GM18867 (cell line): ENCODE results near the gene PTPN6.

Experiments used
- ATAC-seq: cut with Tn5 transposase; IDR thresholded peaks from one replicate; pipeline ENCODE4 v1.9.1; 2021; ENCODE audit warnings: mild to moderate bottlenecking, moderate library complexity; ENCODE audit not compliant: unreplicated experiment

Gene PTPN6

DNA sequence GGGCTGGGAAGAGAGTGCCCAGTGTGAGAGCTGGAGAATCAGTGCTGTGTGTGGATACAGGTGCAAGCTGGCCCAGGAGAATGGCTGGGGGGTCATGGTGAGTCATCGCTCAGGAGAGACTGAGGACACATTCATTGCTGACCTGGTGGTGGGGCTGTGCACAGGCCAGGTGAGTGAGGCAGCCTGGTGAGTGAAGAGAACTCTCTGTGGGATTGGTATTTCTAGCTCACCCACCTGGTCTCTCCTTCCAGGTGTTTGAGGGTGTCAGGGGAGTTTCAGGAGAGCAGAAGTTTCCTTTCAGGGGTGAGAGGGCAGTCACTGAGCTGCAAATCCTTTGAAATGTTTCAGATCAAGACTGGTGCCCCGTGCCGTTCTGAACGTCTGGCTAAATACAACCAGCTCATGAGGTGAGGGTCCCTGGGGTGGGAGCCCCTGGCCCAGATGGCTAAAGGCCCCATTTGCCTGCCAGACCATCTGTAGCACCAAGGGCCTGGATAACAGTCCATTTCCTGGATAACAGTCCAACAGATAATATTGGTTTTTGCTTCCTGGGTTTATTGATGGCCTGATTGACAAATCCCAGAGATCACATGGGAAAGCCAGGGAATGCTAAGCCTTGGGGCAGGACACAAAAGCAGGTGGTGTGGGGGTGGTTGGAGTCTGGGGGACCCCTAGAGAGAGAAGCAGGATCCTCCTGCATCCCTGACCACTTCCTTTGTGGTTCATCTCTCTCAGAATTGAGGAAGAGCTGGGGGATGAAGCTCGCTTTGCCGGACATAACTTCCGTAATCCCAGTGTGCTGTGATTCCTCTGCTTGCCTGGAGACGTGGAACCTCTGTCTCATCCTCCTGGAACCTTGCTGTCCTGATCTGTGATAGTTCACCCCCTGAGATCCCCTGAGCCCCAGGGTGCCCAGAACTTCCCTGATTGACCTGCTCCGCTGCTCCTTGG is 28.9 kb upstream of the PTPN6 start:
- peak; percentile 29 for ATAC-seq

DNA sequence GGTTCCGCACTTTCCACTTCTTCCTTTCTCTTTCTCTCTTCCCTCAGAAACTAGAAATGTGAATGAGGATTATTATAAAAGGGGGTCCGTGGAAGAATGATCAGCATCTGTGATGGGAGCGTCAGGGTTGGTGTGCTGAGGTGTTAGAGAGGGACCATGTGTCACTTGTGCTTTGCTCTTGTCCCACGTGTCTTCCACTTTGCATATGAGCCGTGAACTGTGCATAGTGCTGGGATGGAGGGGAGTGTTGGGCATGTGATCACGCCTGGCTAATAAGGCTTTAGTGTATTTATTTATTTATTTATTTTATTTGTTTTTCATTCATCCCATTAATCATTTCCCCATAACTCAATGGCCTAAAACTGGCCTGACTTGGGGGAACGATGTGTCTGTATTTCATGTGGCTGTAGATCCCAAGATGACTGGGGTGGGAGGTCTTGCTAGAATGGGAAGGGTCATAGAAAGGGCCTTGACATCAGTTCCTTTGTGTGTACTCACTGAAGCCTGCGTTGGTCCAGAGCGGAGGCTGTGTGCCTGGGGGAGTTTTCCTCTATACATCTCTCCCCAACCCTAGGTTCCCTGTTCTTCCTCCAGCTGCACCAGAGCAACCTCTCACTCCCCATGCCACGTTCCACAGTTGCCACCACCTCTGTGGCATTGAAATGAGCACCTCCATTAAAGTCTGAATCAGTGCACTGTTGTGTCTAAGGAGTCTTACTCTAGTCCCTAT is 28.0 kb upstream of the PTPN6 start:
- no peak for ATAC-seq

DNA sequence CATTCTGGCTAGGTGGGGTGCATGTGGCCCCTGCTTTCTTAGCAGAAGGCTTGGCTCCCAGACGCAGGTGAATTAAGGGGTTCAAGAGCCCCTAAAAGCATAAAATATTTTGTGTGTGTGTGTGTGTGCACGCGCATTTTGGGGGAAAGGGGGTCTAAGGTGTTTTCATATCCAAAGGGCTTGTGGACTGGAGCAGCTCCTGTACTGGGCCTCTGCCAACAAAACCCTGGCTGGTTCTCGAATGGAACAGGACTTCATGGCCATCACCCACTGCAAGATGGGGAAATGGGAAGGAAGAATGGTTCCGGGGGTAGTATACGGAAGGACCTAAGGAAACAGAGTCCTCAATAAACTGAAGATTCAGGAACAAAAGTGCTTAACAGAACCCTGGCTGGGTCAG is 27.3 kb upstream of the PTPN6 start:
- no peak for ATAC-seq

DNA sequence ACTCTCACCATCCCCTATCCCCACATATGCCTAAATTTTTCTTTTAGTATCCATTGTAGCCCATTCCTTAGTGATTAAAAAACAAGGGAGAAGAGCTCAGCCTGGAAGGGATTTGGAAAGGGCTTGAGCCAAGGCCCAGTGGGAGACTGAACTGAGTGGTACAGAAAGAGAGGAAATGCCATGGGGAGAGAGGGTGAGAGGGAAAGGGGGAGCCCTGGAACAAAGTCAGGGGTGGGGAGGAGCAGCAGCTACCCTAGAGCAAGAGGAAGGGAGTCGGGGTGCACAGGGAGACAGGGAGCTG is 26.0 kb upstream of the PTPN6 start:
- no peak for ATAC-seq

DNA sequence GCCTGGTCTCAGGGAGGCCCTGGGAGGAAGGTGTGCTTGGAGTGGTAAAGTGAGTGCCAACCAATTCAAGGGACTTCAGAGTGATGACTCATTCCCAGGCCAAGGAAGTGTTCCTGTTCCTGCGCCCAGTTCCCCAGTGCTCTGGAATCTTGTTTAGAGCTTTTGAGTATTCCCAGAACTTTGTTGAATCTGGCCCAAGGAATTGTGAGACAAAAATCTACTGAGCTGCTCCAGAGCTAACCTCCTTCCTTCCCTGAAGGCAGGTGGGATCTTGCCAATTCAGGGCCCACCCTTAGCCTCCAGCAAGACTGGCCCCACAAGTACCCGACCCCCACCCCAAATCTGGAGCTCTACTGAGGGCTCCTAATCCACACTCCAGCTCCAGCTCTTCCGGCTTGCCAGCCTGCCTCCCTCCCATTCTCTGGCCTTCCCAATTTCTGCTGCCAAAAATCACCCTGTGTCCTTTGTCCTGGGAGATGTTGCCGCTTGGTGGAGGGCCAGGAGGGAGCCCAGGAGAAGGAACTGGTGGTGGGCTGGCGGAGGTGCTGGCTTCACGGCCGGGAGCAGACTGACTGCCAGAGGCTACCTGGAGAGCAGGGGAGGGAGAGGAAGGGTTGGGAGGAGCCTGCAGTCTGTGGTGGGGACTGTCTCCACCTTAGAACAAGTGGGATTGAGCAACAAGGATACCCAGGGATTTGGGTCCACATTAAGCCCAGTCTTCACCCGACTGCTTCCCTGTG is 25.4 kb upstream of the PTPN6 start:
- ATAC-seq, result no peak

DNA sequence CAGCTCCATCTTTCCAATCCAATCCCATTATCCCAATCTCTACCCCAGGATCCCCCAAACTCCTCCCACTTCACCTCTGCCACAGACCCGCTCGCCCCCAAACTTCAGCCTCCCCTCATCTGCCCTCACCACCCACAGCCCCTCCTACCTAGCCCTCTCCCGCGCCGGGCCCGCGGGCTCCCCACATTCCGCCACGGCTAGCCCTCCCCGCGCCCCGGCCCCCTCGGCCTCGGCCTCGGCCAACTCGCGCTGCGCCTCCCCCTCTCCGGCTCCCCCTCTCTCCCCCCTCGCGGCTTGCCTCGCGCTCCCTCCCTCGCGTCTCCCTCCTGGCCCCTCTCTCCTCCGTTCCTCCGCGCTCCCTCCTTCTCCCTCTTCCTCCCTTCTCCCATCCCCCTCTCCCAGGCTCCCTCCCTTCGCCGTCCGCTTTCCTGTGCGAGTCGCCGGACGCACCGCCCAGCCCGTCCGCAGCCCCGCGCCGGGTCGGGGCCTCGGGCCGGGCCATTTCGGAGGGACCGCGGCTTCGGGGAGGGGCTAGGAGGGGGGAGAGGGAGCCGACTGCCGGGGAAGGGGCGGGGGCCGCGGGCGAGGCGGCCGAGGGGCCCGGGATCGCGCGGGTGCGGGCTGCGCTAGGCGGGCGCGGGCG is 23.7 kb upstream of the PTPN6 start, which contains the start of gene ATN1:
Gene ATN1, plus strand, starts transcription at position 581 of the 643 bp plus-strand sequence. CDS start 6,043 bp downstream, outside the sequence.
- ATAC-seq, result no peak

DNA sequence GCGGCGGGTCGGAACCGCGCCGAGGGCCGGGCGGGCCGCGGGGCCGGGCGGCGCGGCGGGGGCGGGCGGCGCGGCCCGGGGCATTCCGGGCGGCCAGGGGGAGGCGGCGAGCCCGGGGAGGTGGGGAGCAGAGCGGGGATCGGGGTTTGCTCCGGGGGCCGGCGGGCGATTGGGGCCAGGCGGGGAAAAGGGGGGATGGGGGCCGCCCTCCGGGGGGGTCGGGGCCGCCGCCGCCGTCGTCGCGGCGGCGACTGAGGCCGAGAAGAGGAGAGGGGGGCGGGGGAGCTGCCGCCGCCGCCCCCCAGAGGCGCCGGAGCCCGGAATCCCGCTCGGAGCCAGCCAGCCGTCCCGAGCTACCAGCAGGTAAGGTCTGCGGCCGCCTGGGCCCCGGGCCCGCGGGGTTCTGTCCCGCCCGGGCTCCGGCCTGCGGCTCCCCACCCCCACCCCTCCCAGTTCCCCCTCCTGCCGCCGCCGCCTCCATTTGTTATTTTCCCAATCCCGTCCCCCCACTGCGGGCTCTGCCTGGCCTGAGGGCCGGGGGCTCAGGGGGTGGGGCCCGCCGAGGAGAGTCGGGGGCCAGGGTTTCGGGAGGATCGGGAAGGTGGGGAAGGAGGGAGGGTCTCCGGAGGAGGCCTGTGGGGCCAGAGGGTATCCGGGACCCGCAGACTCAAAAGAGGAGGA is 23.0 kb upstream of the PTPN6 start:
- ATAC-seq, result no peak

DNA sequence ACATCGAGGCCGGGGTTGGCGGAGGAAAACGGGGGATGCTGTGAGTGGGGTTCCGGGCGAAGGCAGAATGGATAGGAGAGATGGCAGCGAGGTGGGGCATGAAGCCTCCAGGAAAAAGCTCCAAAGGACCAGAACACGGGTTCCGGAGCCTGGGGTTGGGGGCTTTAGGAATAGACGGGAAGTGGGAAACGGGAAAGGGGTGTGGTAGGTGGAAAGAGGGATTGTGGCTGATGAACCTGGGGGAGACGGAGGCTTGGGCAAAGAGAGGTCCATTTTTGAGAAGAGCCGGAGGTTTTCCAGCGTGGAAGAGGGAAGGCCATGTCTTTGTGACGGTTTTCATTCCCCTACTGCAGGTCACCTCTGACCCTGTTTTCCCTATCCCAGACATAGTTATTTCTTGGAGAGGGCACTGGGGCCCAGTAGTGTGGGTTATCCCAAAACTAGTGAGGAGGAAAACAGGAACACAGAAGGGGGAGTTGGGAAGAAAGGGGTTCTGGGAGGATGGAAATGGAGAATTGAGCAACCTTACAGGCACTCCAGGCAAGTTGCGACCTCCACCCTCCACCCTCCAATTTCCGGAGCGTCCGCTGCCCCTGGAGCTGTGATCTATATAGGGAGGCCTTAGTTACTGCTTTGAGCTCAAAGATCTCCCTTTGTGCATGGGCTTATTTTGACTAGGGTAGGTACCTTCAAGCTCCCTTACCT is 22.3 kb upstream of the PTPN6 start:
- ATAC-seq, result no peak

DNA sequence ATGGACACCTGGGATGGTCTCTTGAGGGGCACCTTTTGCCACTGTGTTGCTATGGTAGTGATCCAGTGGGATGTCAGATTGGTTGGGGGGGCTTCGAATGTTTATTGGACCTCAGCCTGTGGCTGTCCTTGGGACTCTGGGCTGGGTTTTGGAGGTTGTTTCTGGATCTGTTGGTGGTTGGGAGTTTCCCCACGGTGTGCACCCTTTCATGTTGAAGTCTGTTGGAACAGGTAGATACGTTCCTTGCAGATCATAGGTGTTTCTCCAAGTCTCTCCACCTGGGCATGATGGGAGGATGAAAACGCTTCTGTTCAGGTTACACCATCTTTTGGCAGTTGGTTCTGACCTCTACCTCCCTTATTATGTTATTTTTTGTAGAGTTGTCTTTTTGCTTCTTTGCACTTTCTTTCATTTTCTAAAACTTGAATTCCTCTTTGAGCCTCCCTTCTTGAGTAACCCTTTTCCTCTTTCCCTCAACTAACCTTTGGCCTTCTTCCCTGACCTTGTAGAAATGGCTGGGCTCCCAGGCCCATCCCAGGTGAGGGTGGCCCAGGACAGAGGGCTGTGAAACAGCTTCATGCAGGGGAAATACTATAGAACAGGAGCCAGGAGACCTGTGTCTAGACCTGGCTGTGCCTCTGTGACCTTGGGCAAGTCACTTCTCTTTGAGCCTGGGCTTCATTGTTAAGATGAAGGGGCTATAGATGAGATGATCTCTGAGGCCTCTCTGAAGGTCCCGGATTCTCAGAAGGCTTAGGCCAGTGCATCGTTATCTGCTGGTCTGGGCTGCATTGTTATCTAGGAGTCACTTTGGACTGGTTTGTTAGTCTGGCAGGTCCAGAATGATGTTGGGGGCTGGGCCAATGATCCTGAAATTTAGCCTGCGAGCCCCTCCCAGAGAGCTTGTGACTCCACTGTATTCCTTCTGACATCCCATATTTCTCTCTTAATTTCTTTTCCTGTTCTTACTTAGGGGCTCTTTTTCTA is 21.4 kb upstream of the PTPN6 start:
- no peak for ATAC-seq

DNA sequence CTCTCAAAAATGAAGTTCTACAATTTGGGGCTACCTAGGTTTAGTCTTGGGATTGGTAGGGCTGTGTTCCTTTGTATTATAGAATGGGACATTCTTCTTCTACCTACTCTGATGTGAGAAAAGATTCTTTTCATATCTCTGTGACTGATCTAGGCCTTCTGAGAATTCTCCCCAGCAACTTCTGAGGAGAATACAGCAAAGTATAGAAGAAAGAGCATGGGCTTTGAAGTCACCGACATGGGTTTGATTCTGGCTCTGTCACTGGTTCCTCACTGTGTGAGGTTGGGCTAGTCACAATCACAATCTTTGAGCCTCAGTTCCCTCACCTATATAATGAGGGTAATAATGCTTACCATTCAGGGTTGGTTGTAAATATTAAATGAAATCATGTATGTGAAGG is 18.4 kb upstream of the PTPN6 start:
- ATAC-seq, result no peak

DNA sequence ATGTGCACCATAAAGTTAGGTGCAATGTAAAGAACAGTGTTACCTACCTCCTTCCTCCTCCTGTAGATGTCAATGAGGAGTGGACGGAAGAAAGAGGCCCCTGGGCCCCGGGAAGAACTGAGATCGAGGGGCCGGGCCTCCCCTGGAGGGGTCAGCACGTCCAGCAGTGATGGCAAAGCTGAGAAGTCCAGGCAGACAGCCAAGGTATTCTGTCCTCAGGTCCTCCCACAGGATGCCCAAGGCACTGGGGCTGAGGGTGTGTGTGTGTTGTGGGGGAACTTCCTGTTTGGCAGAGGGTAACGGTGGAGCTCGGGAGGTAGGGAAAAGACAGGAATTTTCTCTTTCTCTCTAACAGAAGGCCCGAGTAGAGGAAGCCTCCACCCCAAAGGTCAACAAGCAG is 17.0 kb upstream of the PTPN6 start:
- no peak for ATAC-seq

DNA sequence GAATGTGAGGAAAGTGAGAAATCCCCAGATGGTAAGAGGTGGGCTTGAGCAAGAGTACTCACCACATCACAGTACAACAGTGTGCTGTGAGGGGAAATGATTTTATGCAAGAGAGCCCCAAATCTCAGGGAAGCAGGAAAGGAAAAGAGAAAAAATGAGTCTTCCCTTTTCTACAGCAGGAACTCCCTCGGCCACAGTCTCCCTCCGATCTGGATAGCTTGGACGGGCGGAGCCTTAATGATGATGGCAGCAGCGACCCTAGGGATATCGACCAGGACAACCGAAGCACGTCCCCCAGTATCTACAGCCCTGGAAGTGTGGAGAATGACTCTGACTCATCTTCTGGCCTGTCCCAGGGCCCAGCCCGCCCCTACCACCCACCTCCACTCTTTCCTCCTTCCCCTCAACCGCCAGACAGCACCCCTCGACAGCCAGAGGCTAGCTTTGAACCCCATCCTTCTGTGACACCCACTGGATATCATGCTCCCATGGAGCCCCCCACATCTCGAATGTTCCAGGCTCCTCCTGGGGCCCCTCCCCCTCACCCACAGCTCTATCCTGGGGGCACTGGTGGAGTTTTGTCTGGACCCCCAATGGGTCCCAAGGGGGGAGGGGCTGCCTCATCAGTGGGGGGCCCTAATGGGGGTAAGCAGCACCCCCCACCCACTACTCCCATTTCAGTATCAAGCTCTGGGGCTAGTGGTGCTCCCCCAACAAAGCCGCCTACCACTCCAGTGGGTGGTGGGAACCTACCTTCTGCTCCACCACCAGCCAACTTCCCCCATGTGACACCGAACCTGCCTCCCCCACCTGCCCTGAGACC is 15.6 kb upstream of the PTPN6 start:
- no peak for ATAC-seq

DNA sequence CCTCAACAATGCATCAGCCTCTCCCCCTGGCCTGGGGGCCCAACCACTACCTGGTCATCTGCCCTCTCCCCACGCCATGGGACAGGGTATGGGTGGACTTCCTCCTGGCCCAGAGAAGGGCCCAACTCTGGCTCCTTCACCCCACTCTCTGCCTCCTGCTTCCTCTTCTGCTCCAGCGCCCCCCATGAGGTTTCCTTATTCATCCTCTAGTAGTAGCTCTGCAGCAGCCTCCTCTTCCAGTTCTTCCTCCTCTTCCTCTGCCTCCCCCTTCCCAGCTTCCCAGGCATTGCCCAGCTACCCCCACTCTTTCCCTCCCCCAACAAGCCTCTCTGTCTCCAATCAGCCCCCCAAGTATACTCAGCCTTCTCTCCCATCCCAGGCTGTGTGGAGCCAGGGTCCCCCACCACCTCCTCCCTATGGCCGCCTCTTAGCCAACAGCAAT is 14.9 kb upstream of the PTPN6 start:
- no peak for ATAC-seq

DNA sequence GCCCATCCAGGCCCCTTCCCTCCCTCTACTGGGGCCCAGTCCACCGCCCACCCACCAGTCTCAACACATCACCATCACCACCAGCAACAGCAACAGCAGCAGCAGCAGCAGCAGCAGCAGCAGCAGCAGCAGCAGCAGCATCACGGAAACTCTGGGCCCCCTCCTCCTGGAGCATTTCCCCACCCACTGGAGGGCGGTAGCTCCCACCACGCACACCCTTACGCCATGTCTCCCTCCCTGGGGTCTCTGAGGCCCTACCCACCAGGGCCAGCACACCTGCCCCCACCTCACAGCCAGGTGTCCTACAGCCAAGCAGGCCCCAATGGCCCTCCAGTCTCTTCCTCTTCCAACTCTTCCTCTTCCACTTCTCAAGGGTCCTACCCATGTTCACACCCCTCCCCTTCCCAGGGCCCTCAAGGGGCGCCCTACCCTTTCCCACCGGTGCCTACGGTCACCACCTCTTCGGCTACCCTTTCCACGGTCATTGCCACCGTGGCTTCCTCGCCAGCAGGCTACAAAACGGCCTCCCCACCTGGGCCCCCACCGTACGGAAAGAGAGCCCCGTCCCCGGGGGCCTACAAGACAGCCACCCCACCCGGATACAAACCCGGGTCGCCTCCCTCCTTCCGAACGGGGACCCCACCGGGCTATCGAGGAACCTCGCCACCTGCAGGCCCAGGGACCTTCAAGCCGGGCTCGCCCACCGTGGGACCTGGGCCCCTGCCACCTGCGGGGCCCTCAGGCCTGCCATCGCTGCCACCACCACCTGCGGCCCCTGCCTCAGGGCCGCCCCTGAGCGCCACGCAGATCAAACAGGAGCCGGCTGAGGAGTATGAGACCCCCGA is 14.3 kb upstream of the PTPN6 start:
- no peak for ATAC-seq

DNA sequence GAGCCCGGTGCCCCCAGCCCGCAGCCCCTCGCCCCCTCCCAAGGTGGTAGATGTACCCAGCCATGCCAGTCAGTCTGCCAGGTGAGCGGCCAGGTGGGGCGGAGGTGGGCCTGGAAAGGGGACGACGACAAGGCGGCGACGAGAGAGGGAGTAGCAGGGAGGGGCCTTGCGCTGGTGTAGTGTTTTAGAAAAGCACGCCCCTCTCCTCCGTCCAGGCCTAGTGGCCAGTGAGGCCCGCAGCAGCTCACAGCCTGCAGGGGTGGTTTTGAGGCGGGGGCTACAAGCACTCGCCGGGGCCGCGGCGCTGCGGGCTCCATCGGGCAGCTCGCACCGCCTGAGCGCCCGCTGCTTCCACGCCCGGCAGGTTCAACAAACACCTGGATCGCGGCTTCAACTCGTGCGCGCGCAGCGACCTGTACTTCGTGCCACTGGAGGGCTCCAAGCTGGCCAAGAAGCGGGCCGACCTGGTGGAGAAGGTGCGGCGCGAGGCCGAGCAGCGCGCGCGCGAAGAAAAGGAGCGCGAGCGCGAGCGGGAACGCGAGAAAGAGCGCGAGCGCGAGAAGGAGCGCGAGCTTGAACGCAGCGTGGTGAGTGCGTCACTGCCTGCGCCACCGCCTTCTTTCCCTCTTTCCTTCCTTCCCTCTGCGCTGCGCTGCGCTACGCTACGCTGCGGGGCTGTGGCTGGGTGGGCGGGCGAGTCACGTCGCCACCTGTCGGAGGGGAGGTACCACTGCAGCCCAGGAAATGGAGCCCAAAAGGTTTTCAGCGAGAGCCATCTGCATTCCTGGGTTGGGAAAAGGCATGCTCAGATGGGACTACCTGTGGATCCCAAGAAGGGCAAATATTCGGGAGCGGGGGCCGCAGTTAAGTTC is 13.4 kb upstream of the PTPN6 start:
- ATAC-seq, result peak; percentile 81
